Measurements from ENCODE around the gene CYP4V2. TPM values are rescaled to one million over a fixed set of nuclear protein-coding genes. Genes with fewer than 3 reads are reported as not detected.

The CYP4V2 gene
- total RNA-seq, 3 donors from 2014 or later: 28.2 to 40.8 (median 36.6) TPM

DNA sequence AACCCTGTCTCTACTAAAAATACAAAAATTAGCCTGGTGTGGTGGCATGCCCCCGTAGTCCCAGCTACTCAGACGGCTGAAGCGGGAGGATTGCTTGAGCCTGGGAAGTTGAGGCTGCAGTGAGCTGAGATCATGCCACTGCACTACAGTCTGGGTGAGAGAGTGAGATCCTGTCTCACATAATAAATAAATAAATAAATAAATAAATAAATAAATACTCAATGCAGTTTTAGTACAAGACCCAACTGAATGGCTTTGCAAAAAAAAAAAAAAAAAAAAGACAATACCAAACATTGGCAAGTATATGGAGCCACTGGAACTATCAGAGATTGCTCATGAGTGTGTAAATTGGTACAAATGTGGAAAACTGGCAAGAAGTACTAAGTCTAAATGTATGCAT, 3.3 kb upstream of the CYP4V2 start:
- H3K27ac ChIP-seq: no peak overlapping the region
- TF ChIP-seq POLR2AphosphoS5 (IDR thresholded peaks at IDR 0.05): no peak
- TF ChIP-seq POLR2A (IDR thresholded peaks at IDR 0.05): no peak
- TF ChIP-seq, protein P1, sequence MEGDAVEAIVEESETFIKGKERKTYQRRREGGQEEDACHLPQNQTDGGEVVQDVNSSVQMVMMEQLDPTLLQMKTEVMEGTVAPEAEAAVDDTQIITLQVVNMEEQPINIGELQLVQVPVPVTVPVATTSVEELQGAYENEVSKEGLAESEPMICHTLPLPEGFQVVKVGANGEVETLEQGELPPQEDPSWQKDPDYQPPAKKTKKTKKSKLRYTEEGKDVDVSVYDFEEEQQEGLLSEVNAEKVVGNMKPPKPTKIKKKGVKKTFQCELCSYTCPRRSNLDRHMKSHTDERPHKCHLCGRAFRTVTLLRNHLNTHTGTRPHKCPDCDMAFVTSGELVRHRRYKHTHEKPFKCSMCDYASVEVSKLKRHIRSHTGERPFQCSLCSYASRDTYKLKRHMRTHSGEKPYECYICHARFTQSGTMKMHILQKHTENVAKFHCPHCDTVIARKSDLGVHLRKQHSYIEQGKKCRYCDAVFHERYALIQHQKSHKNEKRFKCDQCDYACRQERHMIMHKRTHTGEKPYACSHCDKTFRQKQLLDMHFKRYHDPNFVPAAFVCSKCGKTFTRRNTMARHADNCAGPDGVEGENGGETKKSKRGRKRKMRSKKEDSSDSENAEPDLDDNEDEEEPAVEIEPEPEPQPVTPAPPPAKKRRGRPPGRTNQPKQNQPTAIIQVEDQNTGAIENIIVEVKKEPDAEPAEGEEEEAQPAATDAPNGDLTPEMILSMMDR (IDR thresholded peaks at IDR 0.05): no peak
- H3K36me3 ChIP-seq: no peaks in the 10 kb centered on the region
- H3K9me3 ChIP-seq: no peaks in the 10 kb centered on the region
- H3K4me1 ChIP-seq: peaks cover 0 to 6% of the 10 kb centered on the region in 2 donors
- no peak overlapping the region for H3K4me3 ChIP-seq
- no peak for DNase-seq (ENCODE audit: low spot score in 2 of 2)
- no peaks in the 10 kb centered on the region for H3K27me3 ChIP-seq
- intact Hi-C loops (cut with DNase I; ENCODE audit: low total_unique reads): loop anchor here (10.0 kb wide), 1 partner anchor 1623 kb away; no protein-coding TSS in a partner anchor

DNA sequence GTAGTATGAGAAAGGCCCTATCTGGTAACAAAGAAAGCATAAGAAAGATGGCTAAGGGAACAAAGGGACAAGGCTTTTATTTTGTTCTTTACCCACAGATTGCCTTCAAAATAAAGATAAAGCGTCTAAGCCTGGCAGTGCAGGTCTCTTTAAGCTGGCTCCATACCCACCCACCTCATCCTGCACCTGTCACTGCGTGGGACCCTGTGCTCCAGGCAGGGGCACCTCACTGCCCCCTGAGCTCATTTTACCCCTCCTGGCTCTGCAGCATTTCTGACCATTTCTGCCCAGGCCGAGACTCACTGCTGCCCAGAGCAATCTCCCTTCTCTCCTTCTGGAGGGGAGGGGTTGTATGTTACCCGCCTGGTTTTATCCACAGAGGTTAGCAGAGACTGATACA, 1.7 kb upstream of the CYP4V2 start:
- TF ChIP-seq, protein P1 (IDR thresholded peaks at IDR 0.05): no peak
- TF ChIP-seq POLR2AphosphoS5 (IDR thresholded peaks at IDR 0.05) (no peak), POLR2A (IDR thresholded peaks at IDR 0.05) (no peak)
- Histone ChIP-seq H3K4me3 (no peak overlapping the region), H3K27me3 (no peaks in the 10 kb centered on the region), H3K27ac (peak overlapping the region in 1 of 2 donors; percentile 99), H3K4me1 (peaks cover 0 to 6% of the 10 kb centered on the region in 2 donors), H3K36me3 (no peaks in the 10 kb centered on the region), H3K9me3 (no peaks in the 10 kb centered on the region)
- intact Hi-C loops (cut with DNase I; ENCODE audit: low total_unique reads): loop anchor here (5.0 to 10.0 kb wide), 2 partner anchors 283 to 1625 kb away; no protein-coding TSS in a partner anchor
- no peak for DNase-seq (ENCODE audit: low spot score in 2 of 2)

DNA sequence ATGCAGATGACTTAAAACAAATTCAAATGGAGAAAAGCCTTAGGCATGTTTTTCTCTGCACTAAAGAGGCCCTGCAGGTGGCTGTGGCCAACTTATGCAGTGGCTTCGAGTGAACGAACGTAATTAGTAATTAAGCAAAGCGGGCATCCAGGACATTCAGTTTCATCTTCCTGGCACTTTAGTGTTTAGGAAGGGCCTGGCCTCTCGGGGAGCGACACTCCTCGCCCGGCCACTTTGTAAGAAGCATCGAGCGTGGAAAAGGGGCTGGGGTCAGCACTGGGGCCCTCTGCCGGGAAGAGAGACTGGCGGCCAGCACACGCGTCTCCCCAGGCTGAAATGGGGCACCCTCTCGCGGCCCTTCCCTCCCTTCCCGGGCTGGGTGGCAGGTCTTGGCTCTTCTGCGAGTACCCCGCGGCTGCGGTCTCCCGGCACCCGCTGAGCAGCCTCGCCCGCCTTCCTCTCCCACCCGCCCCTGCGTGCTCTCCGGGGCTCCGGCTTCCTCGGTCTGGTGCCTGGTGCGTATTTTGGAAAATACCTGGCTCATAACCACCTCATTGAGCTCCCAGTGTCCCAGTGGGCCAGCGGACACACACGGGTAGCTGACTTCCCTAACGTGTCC, 677 bp upstream of the CYP4V2 start:
- Histone ChIP-seq H3K27me3 (no peaks in the 10 kb centered on the region), H3K9me3 (no peaks in the 10 kb centered on the region), H3K4me1 (peaks cover 0 to 6% of the 10 kb centered on the region in 2 donors), H3K4me3 (peak overlapping the region; percentile 84 to 99 (median 87)), H3K27ac (peak overlapping the region; percentile 90 to 99), H3K36me3 (no peaks in the 10 kb centered on the region)
- no peak for TF ChIP-seq POLR2A (IDR thresholded peaks at IDR 0.05)
- TF ChIP-seq POLR2AphosphoS5 (IDR thresholded peaks at IDR 0.05): no peak
- TF ChIP-seq, protein P1 (IDR thresholded peaks at IDR 0.05): peak in 1 of 3 donors; percentile 13
- intact Hi-C loops (cut with DNase I; ENCODE audit: low total_unique reads): loop anchor here (5.0 kb wide), 1 partner anchor 282 kb away; no protein-coding TSS in a partner anchor
- DNase-seq (ENCODE audit: low spot score in 2 of 2): peak; percentile 38 to 58

DNA sequence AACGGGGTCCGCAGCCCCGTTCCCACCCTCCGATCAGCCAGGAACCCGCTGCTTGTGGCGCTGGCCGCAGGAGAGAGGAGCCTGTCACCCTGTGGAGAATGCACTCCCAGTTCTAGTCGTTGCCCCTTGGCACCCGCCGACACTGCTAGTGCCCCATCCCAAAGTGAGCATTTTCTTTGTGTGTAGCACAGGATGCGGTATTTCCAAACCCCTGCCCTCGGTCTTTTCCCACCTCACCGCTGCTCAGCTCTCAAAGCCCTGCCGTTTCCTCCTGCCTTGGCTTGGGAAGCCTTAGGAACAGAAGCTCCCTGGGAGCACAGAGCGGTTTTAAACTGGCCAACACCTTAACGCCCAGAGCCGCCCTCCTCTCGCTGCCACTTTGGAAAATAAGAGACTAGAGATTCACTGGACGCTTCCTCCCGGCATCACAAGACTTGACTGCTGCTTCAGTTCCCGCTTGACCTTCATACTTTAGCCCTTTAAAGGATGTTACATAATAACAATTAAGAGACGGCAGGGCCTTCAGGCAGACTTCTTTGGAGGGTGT, 772 bp downstream of the CYP4V2 start:
- no peaks in the 10 kb centered on the region for H3K36me3 ChIP-seq
- H3K27me3 ChIP-seq: no peaks in the 10 kb centered on the region
- TF ChIP-seq, protein P1 (IDR thresholded peaks at IDR 0.05): no peak
- TF ChIP-seq POLR2A (IDR thresholded peaks at IDR 0.05): no peak
- no peak for TF ChIP-seq POLR2AphosphoS5 (IDR thresholded peaks at IDR 0.05)
- peaks cover 0 to 6% of the 10 kb centered on the region in 2 donors for H3K4me1 ChIP-seq
- H3K9me3 ChIP-seq: no peaks in the 10 kb centered on the region
- peak in 1 of 2 donors; percentile 25 for DNase-seq (ENCODE audit: low spot score in 2 of 2)
- peak overlapping the region; percentile 84 to 99 (median 87) for H3K4me3 ChIP-seq
- intact Hi-C loops (cut with DNase I; ENCODE audit: low total_unique reads): loop anchor here (5.0 kb wide), 1 partner anchor 280 kb away; no protein-coding TSS in a partner anchor
- peak overlapping the region; percentile 90 to 99 for H3K27ac ChIP-seq

DNA sequence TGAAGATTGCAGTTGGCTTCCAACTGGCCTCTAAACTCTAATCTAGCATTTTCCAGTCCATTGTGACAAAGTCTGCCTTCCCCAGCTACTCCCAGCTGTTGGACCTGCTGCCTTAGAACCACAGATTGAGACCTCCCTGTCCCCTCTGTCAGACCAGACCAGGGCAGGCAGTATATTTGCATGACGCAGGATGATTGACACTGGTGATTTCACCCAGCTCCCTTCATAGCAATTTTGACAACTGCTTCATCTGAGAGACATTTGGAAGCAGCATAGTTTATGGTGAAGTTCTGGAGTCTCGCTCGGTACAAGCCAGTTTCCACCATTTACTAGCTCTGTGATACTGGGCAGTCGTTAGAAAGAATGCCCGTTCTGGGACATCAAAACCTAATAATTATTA, 2.5 kb downstream of the CYP4V2 start:
- H3K9me3 ChIP-seq: no peaks in the 10 kb centered on the region
- DNase-seq (ENCODE audit: low spot score in 2 of 2): no peak
- TF ChIP-seq POLR2A (IDR thresholded peaks at IDR 0.05) (no peak), POLR2AphosphoS5 (IDR thresholded peaks at IDR 0.05) (no peak)
- TF ChIP-seq, protein P1 (IDR thresholded peaks at IDR 0.05): no peak
- peak overlapping the region in 1 of 2 donors; percentile 2 for H3K27ac ChIP-seq
- peaks cover 0 to 6% of the 10 kb centered on the region in 2 donors for H3K4me1 ChIP-seq
- H3K36me3 ChIP-seq: no peaks in the 10 kb centered on the region
- intact Hi-C loops (cut with DNase I; ENCODE audit: low total_unique reads): loop anchor here (5.0 kb wide), 1 partner anchor 278 kb away; no protein-coding TSS in a partner anchor
- H3K4me3 ChIP-seq: no peak overlapping the region
- no peaks in the 10 kb centered on the region for H3K27me3 ChIP-seq
